ENCODE data around the gene GALNT11.
"Not testable (repeated sequence)": the region's sequence is repeated elsewhere in the genome, so short reads cannot be mapped to it uniquely, and the experiment has no call there.

- not testable (repeated sequence) for TF ChIP-seq POLR2A, CTCF (IDR thresholded peaks at IDR 0.05)
These were observed 49.9 kb downstream of the GALNT11 start for GRCh38 chr7:152075379-152075778.

All from breast epithelium (tissue), 3 donors.